MG63 (cell line): ENCODE results near the gene RPS21. TPM values are rescaled to one million over a fixed set of nuclear protein-coding genes. Genes with fewer than 3 reads are reported as not detected.
A peak's percentile ranks its signal among the peaks of the same experiment; 100 is the strongest.

ENCODE experiments used
- DNase-seq: peaks from one replicate; pipeline ENCODE4 v3.0.0-alpha.2; 2020
- H3K27me3 ChIP-seq: fragments of 250-450 bp; sonication (Bioruptor Pico); 2 replicates; pipeline ENCODE4 v1.5.1; 2020; ENCODE audit warnings: mild to moderate bottlenecking, moderate library complexity
- H3K36me3 ChIP-seq: fragments of 250-450 bp; sonication (Bioruptor Pico); 2 replicates; pipeline ENCODE4 v1.5.1; 2020; ENCODE audit warnings: mild to moderate bottlenecking, moderate library complexity
- H3K4me3 ChIP-seq: fragments of 250-450 bp; sonication (Bioruptor Pico); 2 replicates; pipeline ENCODE4 v1.5.1; 2020; ENCODE audit warnings: mild to moderate bottlenecking, moderate library complexity
- H3K9me3 ChIP-seq: fragments of 250-450 bp; sonication (Bioruptor Pico); 2 replicates; pipeline ENCODE4 v1.5.1; 2020; ENCODE audit warnings: mild to moderate bottlenecking, moderate library complexity
- total RNA-seq: library from RNA; depleted of rRNA; stranded (reverse); fragments of >200 nt; shearing (Covaris generic); gene quantifications from 2 replicates; pipeline ENCODE4 v1.2.3, GENCODE V29; 2014; ENCODE audit warnings: low replicate concordance; rRNA removed

Gene RPS21
- total RNA-seq, 1 experiment from 2014 or later, result 2,164 TPM

GRCh38 chr20:62433658-62434497 is 47.0 kb downstream of the RPS21 start:
- no peak for DNase-seq
- no peaks in the 10 kb centered on the region for H3K27me3 ChIP-seq
- no peaks in the 10 kb centered on the region for H3K9me3 ChIP-seq
- no peak overlapping the region for H3K4me3 ChIP-seq
- no peaks in the 10 kb centered on the region for H3K36me3 ChIP-seq

- Histone ChIP-seq H3K9me3 (no peaks in the 10 kb centered on the region), H3K4me3 (no peak overlapping the region), H3K27me3 (no peaks in the 10 kb centered on the region), H3K36me3 (no peaks in the 10 kb centered on the region)
- DNase-seq, result no peak
These were observed 49.8 kb downstream of the RPS21 start for GRCh38 chr20:62436692-62437091.

- Histone ChIP-seq H3K36me3 (no peaks in the 10 kb centered on the region), H3K27me3 (no peaks in the 10 kb centered on the region), H3K4me3 (no peak overlapping the region), H3K9me3 (no peaks in the 10 kb centered on the region)
- DNase-seq, result no peak
These were observed 50.6 kb downstream of the RPS21 start for GRCh38 chr20:62437496-62437895.

GRCh38 chr20:62437927-62438326 is 51.0 kb downstream of the RPS21 start:
- Histone ChIP-seq H3K4me3 (no peak overlapping the region), H3K36me3 (no peaks in the 10 kb centered on the region), H3K9me3 (no peaks in the 10 kb centered on the region), H3K27me3 (no peaks in the 10 kb centered on the region)
- DNase-seq, result peak; percentile 27

Other genes starting within 250 kb of the RPS21 start
- gene PSMA7, start 243.7 kb upstream of the RPS21 start, total RNA-seq, result 1,085 and 1,523 TPM in 2 replicates
- gene SS18L1, start 243.3 kb upstream of the RPS21 start, total RNA-seq, result 5.8 and 7.5 TPM in 2 replicates
- 87.3 and 102 TPM in 2 replicates for gene MTG2, start 204.1 kb upstream of the RPS21 start, total RNA-seq
- gene HRH3, start 166.8 kb upstream of the RPS21 start, total RNA-seq, result not detected in 2 replicates
- 18.4 TPM in 2 replicates for gene OSBPL2, start 148.6 kb upstream of the RPS21 start, total RNA-seq
- 264 and 328 TPM in 2 replicates for gene ADRM1, start 84.1 kb upstream of the RPS21 start, total RNA-seq
- gene LAMA5, start 19.8 kb upstream of the RPS21 start, total RNA-seq, result 12.8 and 22.2 TPM in 2 replicates
- gene CABLES2, start 20.2 kb downstream of the RPS21 start, total RNA-seq, result 1.3 and 6.0 TPM in 2 replicates
- not detected in 2 replicates for gene RBBP8NL, start 40.4 kb downstream of the RPS21 start, total RNA-seq
- 1.6 TPM in 1 of 2 replicates, not detected in the other for gene GATA5, start 88.9 kb downstream of the RPS21 start, total RNA-seq